Measurements from ENCODE around the gene CTDSPL2. TPM values are rescaled to one million over a fixed set of nuclear protein-coding genes. Genes with fewer than 3 reads are reported as not detected.
A peak's percentile ranks its signal among the peaks of the same experiment; 100 is the strongest.

Gene CTDSPL2
- total RNA-seq, 1 experiment from 2014 or later, result 55.0 TPM

- H3K4me3 ChIP-seq, result no peak overlapping the region
- ChIA-PET CTCF (no interaction called here), POLR2A (ENCODE audit: unreplicated experiment) (no interaction called here)
- H4K20me1 ChIP-seq (ENCODE audit: insufficient read depth), result no peaks in the 10 kb centered on the region
- H3K79me2 ChIP-seq (ENCODE audit: low read depth), result no peaks in the 10 kb centered on the region
- no peak overlapping the region for H3K27ac ChIP-seq
- H3K27me3 ChIP-seq (ENCODE audit: insufficient read depth, low read depth), result no peaks in the 10 kb centered on the region
- no peaks in the 10 kb centered on the region for H3K9me3 ChIP-seq (ENCODE audit: insufficient read depth, low read depth)
- no peaks in the 10 kb centered on the region for H3K4me1 ChIP-seq (replicated peaks; ENCODE audit: insufficient read depth)
- H3K36me3 ChIP-seq (ENCODE audit: low read depth), result no peaks in the 10 kb centered on the region
- TF ChIP-seq EZH2 (IDR thresholded peaks at IDR 0.05; ENCODE audit: low read depth) (no peak), CTCF (conservative IDR thresholded peaks at IDR 0.05) (no peak)
- BruUV-seq (replicated peaks), result no TSS peak
- no peak for DNase-seq
- no peaks in the 10 kb centered on the region for H3K9me2 ChIP-seq (ENCODE audit: insufficient read depth)
- H2AFZ ChIP-seq, result no peak overlapping the region
- intact Hi-C loops (cut with micrococcal nuclease; ENCODE audit: unreplicated experiment), result loop anchor here (10.0 kb wide), 1 partner anchor 71 kb away; no protein-coding TSS in a partner anchor
- no peaks in the 10 kb centered on the region for H3F3A ChIP-seq (ENCODE audit: insufficient read depth, low read depth)
- no peak overlapping the region for H3K4me2 ChIP-seq
Observed at GRCh38 chr15:44394062-44394461, 33.4 kb upstream of the CTDSPL2 start.

DNA sequence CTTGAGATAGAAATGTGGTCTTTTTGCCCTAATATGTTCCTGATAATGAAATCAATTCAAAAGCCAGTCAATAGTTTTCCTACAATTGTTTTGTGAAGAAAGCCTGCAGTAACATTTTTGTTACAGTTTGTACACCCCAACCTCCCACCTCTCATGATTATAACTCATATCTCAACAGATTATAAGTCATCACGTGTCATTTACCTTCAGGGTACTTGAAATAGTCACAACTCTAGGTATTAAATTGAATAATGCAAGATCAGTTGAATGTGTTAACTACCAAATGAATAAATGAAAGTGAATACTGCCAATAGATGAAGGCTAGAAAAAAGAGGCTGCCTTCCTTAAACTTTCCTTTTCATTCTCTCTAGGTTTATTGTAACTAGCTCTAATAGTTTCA lies 32.9 kb upstream of the CTDSPL2 start:
- Histone ChIP-seq H3K79me2 (ENCODE audit: low read depth) (no peaks in the 10 kb centered on the region), H3K9me3 (ENCODE audit: insufficient read depth, low read depth) (no peaks in the 10 kb centered on the region), H3K27me3 (ENCODE audit: insufficient read depth, low read depth) (no peaks in the 10 kb centered on the region), H3F3A (ENCODE audit: insufficient read depth, low read depth) (no peaks in the 10 kb centered on the region), H3K4me2 (no peak overlapping the region), H3K36me3 (ENCODE audit: low read depth) (no peaks in the 10 kb centered on the region), H3K4me3 (no peak overlapping the region), H3K9me2 (ENCODE audit: insufficient read depth) (no peaks in the 10 kb centered on the region), H3K4me1 (replicated peaks; ENCODE audit: insufficient read depth) (no peaks in the 10 kb centered on the region), H4K20me1 (ENCODE audit: insufficient read depth) (no peaks in the 10 kb centered on the region), H3K27ac (no peak overlapping the region), H2AFZ (no peak overlapping the region)
- DNase-seq, result no peak
- ChIA-PET POLR2A (ENCODE audit: unreplicated experiment) (no interaction called here), CTCF (no interaction called here)
- BruUV-seq (replicated peaks), result no TSS peak
- TF ChIP-seq EZH2 (IDR thresholded peaks at IDR 0.05; ENCODE audit: low read depth) (no peak), CTCF (conservative IDR thresholded peaks at IDR 0.05) (no peak)
- intact Hi-C loops (cut with micrococcal nuclease; ENCODE audit: unreplicated experiment), result loop anchor here (10.0 kb wide), 1 partner anchor 70 kb away; no protein-coding TSS in a partner anchor

DNA sequence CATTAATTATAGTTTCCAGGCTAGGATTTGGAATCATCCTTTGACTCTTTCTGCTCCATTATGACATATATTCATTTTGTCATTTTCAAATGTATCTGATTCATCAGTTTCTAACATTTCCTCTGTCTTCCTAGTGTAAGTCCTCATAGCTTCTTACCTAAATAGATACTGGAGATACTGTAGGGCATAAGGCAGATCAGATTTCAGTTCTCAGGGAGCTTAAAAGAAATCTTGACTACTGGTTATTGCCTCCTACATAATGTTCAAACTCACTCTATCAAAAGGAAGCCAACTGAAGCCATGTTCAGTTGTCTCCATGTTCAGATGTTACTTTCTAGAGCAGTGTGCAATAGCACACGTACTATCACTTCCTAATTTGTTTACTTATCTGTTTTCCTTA lies 29.6 kb upstream of the CTDSPL2 start:
- H3K4me1 ChIP-seq (replicated peaks; ENCODE audit: insufficient read depth), result no peaks in the 10 kb centered on the region
- H3K9me2 ChIP-seq (ENCODE audit: insufficient read depth), result no peaks in the 10 kb centered on the region
- POLR2A ChIA-PET (ENCODE audit: unreplicated experiment), result interaction anchor here (0.7 kb wide), 1 partner anchor 101 kb away, joined by 6 read pairs; no protein-coding TSS in a partner anchor
- no peaks in the 10 kb centered on the region for H3K79me2 ChIP-seq (ENCODE audit: low read depth)
- TF ChIP-seq EZH2 (IDR thresholded peaks at IDR 0.05; ENCODE audit: low read depth) (no peak), CTCF (conservative IDR thresholded peaks at IDR 0.05) (no peak)
- no TSS peak for BruUV-seq (replicated peaks)
- H3K9me3 ChIP-seq (ENCODE audit: insufficient read depth, low read depth), result no peaks in the 10 kb centered on the region
- CTCF ChIA-PET, result no interaction called here
- no peak overlapping the region for H3K4me3 ChIP-seq
- no peaks in the 10 kb centered on the region for H3K27me3 ChIP-seq (ENCODE audit: insufficient read depth, low read depth)
- H3F3A ChIP-seq (ENCODE audit: insufficient read depth, low read depth), result no peaks in the 10 kb centered on the region
- H3K4me2 ChIP-seq, result no peak overlapping the region
- H3K27ac ChIP-seq, result peak overlapping the region; percentile 14; the same call in 1 of the 2 replicates
- H4K20me1 ChIP-seq (ENCODE audit: insufficient read depth), result no peaks in the 10 kb centered on the region
- DNase-seq, result no peak
- H3K36me3 ChIP-seq (ENCODE audit: low read depth), result no peaks in the 10 kb centered on the region
- H2AFZ ChIP-seq, result no peak overlapping the region
- intact Hi-C loops (cut with micrococcal nuclease; ENCODE audit: unreplicated experiment), result loop anchor here (10.0 kb wide), 1 partner anchor 67 kb away; no protein-coding TSS in a partner anchor
